ENCODE results near the gene HSPBP1. TPM values are rescaled to one million over a fixed set of nuclear protein-coding genes. Genes with fewer than 3 reads are reported as not detected.

The HSPBP1 gene
- total RNA-seq, 1 donor from 2014 or later: 29.2 TPM

- no peak for DNase-seq
- intact Hi-C loops (cut with DNase I): no loop called here
- no peak for ATAC-seq (ENCODE audit: poor library complexity)
Observed at GRCh38 chr19:55279340-55279739, 570 bp downstream of the HSPBP1 start.

- intact Hi-C loops (cut with DNase I): no loop called here
- ATAC-seq (ENCODE audit: poor library complexity) (no peak), DNase-seq (no peak)
Observed at GRCh38 chr19:55278391-55279135, 1.3 kb downstream of the HSPBP1 start.

DNA sequence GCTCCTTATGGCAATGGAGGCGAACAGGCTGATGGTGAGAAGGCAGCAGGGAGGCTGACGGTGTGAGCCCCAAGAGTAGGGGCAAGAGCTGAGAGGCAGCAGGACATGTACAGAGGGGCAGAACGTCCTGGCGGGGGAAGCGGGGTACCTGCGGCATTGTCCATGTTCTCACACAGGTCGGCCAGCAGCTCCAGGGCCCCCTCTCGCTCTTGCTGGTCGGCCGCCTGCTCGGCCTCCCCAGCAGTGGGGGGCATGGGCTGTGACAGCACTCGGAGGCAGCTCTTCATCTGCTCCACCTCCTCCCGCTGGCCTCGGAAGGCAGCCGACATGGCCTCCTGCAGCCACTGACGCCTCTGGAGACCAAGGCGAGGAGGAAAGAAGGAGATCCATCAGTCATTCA is 2.4 kb downstream of the HSPBP1 start:
- DNase-seq: no peak
- intact Hi-C loops (cut with DNase I): no loop called here
- ATAC-seq (ENCODE audit: poor library complexity): no peak

GRCh38 chr19:55276720-55277430 is 3.0 kb downstream of the HSPBP1 start:
- intact Hi-C loops (cut with DNase I): no loop called here
- no peak for ATAC-seq (ENCODE audit: poor library complexity)

DNA sequence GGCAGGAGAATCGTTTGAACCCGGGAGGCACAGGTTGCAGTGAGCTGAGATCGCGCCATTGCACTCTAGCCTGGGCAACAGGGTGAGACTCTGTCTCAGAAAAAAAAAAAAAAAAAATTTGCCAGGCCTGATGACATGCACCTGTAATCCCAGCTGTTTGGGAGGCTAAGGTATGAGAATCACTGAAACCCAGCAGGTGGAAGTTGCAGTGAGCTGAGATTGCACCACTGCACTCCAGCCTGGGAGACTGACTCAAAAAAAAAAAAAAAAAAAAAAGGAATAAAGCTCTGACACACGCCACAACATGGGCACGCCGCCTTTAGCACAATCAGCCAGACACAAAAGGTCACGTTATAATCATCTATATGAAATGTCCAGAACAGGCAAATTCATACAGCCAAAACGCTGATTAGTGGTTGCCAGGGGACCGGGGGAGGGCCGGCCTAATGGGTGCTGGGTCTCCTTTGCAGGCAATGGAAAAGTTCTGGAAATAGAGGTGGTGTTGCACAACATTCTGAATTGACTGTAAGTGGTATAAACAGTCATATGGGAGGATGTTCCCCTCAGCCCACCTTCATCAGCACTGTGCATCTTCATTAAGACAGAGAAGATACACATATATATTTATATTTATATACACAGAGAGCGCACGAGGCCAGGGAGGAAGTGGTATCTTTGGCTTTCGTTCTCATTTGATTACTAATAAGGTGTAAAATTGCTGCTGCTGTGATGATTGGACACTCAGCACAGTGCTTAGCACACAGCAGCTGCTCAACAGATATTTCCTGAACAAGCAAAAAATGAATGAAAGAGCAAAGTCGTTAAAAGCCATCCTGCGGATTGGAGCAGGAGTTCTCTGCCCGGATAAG is 3.8 kb downstream of the HSPBP1 start:
- ATAC-seq (ENCODE audit: poor library complexity) (no peak), DNase-seq (no peak)
- intact Hi-C loops (cut with DNase I): no loop called here

More at GRCh38 chr19:55276720-55277430, 3.0 kb downstream of the HSPBP1 start:
- no peak for DNase-seq

GRCh38 chr19:55273978-55274707 is 5.8 kb downstream of the HSPBP1 start:
- no peak for ATAC-seq (ENCODE audit: poor library complexity)
- no peak for DNase-seq

DNA sequence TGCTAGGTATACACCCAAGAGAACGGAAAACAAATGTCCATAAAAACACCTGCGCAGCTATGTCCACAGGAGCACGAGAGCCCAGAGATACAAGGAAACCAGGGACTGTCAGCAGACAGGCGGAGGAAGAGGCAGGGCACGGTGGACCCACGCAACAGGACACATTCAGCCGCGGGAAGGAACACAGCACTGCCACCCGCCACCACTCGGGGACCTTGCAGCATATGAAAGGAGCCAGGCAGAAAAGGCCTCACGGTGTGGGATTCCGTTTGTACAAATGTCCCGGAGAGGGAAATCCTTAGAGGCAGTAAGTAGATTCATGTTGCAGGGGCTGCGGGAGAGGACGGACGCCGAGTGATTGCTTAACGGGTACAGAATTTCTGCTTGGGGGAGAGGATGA is 7.8 kb downstream of the HSPBP1 start:
- ATAC-seq (ENCODE audit: poor library complexity) (no peak), DNase-seq (no peak)
- intact Hi-C loops (cut with DNase I): no loop called here

More at GRCh38 chr19:55273978-55274707, 5.8 kb downstream of the HSPBP1 start:
- intact Hi-C loops (cut with DNase I): no loop called here

- intact Hi-C loops (cut with DNase I): no loop called here
Observed at GRCh38 chr19:55270172-55270942, 9.6 kb downstream of the HSPBP1 start.

DNA sequence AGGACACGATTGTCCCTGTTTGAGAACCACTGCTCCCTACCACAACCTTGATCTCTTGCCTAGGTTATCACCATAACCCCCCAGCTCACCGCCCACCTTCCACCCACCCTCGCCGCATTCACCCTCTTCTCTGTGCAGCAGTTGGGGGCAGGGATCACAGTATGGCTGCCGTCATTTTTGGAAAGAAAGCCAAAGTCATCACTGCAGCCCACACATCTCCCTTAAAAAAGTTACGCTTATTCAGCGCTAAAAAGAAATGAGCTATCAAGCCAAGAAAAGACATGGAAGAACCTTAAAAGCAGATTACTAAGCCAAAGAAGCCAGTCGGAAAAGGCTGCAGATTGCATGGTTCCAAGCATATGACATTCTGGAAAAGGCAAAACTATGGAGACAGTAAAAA is 10.6 kb downstream of the HSPBP1 start:
- no peak for DNase-seq
- no peak for ATAC-seq (ENCODE audit: poor library complexity)
- intact Hi-C loops (cut with DNase I): no loop called here

More at GRCh38 chr19:55270172-55270942, 9.6 kb downstream of the HSPBP1 start:
- ATAC-seq (ENCODE audit: poor library complexity) (no peak), DNase-seq (no peak)

DNA sequence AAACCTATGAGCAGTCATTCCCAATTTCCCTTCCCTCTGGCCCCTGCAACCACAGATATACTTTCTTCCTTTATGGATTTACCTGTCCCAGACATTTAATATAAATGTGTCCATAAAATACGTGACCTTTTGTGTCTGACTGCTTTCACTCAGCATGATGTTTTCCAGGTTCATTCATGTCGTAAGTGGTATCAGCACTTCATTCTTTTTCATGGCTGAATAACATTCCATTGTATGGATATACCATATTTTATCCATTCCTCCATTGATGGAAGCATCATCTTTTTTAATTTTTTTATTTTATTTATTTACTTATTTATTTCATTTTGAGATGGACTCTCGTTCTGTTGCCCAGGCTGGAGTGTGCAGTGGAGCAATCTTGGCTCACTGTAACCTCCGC is 13.1 kb downstream of the HSPBP1 start:
- no peak for ATAC-seq (ENCODE audit: poor library complexity)
- DNase-seq: no peak
- intact Hi-C loops (cut with DNase I): no loop called here

GRCh38 chr19:55266404-55266803 is 13.5 kb downstream of the HSPBP1 start:
- ATAC-seq (ENCODE audit: poor library complexity): no peak
- no peak for DNase-seq
- intact Hi-C loops (cut with DNase I): no loop called here

DNA sequence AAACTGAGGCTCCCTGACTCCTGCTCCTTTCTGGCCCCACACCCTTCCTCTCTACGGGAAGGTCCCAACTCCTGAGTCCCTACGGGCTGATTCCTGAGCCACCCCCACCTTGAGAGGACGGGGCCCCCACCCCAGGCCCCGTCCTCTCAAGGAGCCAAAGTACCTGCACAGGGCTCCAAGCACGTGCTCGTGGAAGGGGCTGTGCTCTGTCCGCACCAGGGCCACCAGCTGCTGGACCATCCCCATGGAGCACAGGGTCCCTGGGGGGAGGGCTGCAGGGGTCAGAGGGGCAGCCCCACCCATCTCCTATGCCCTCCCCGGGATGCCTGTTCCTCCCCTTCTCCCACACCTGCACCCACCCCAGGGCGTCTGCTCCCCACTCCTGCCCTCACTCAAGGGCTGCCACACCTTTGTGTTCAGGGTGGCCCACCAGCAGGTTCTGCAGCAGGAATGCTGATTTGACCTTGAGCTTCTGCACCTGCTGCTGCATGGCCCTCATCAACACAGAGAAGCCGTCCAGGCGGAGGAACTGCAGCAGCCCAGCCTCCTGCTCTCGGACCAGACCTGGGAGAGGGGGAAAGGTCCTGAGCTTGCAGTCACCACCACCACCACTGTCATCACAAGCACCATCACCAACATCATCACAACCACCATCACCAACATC is 14.1 kb downstream of the HSPBP1 start:
- intact Hi-C loops (cut with DNase I): no loop called here
- DNase-seq (no peak), ATAC-seq (ENCODE audit: poor library complexity) (no peak)

DNA sequence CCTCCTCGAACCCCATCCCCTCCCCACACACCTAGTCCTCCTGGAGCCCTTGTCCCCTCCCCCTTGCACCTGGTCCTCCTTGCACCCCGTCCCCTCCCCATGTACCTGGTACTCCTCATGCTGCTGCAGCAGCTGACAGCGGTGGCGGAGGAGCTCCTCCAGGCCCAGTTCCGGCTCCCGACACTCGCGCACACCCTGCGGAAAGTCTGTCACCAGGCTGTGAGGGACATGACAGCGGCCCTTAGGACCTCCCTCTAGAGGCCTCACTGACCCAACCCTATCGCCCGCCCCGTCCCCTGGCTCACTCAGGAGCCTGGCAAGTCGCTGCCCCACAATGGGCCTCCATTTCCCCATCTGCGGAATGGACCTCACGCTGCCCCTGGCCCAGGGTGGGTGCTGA is 14.7 kb downstream of the HSPBP1 start:
- intact Hi-C loops (cut with DNase I): no loop called here
- ATAC-seq (ENCODE audit: poor library complexity) (no peak), DNase-seq (no peak)

DNA sequence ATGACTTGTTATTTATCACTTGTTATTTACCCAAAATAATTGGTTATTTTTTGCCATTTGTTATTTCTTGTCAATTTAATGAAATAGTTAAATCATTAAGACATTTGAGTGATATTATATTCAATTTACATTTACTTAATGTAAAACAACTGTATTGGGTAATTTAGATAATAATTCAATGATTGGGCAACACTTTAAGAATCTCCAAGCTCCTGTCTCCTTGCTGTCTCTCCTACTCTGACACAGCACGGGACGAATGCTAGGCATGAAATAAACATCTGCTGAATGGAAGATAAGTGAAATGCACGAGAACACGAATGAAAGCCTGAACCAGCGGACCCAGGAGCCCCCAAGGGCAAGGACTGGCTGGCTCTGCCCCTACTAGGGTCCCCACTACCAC is 15.4 kb downstream of the HSPBP1 start:
- intact Hi-C loops (cut with DNase I): no loop called here
- ATAC-seq (ENCODE audit: poor library complexity): no peak
- no peak for DNase-seq

- no peak for ATAC-seq (ENCODE audit: poor library complexity)
- DNase-seq: no peak
- intact Hi-C loops (cut with DNase I): no loop called here
Observed at GRCh38 chr19:55262359-55262758, 17.6 kb downstream of the HSPBP1 start.

DNA sequence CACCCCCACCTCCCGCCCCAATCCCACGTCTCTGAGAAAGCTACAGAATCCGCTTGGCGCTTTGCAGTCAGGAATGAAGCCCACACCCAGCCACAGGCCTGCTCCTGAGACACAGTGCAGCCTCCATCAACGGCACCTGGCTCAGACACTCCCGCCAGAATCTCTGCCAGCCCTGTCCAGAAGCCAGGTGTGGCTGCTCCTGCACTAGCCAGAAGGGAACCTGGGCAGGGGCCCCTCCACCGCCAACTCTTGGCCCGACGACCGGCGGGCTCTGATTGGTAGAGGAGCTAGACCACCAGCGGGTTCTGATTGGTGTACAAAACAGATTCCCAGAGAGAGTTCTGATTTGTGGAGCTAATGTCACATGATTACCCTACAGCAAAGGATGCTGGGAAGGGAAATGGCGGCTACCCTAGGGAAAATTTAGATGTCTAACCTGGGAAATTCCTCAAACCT is 18.2 kb downstream of the HSPBP1 start:
- intact Hi-C loops (cut with DNase I): no loop called here
- no peak for ATAC-seq (ENCODE audit: poor library complexity)
- DNase-seq: no peak

DNA sequence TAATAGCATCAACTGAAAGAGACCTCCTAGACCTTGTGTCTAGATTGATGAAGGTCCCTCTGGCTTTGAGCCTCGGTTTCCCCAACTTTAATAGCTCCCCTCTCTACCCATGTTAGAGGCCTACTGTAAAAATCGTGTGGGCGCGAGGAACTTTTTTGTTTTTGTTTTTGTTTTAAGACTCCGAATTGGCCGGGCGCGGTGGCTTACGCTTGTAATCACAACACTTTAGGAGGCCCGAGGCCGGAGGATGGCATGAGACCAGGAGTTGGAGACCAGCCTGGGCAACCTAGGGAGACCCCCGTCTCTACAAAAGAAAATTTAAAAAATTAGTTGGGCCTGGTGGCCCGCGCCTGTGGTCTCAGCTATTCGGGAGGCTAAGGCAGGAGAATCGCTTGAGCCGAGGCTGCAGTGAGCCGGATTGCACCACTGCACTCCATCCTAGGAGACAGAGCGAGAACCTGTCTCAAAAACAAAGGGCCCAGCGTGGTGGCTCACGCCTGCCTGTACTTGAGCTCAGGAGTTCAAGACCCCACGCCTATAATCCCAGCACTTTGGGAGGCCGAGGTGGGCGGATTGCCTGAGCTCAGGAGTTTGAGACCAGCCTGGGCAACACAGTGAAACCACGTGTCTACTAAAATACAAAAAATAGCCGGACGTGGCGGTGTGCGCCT is 20.2 kb downstream of the HSPBP1 start:
- ATAC-seq (ENCODE audit: poor library complexity) (no peak), DNase-seq (no peak)
- intact Hi-C loops (cut with DNase I): no loop called here

All from Right ventricle myocardium superior (tissue), 1 donor.